IPS-11a (cell line): ENCODE measurements around the gene SLC19A1.

Source experiments
- H3K4me3 ChIP-seq: one replicate; pipeline ENCODE4 v1.5.1; 2013; ENCODE audit warnings: low read depth, low read length, control low read depth

SLC19A1 gene

DNA sequence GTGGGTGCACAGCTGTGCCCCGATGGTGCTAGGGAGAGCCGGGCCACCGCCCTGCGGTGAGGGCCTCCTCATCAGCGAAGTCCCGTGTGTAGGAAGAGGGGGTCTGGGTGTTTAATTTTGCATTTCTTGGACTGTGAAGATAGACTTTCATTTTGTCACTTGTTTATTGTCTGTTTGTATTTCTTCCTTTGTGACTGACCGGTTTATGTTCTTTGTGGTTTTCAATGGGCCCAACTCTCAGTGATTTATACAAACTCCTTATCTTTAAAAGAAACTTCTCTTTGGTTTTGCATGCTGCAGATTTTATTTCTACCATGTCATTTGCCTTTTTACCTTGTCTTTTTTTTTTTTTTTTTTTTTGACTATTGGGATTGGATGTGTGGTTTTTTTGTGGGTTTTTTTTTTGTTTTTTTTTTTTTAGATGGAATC, 72.1 kb downstream of the SLC19A1 start:
- no peak overlapping the region for H3K4me3 ChIP-seq

DNA sequence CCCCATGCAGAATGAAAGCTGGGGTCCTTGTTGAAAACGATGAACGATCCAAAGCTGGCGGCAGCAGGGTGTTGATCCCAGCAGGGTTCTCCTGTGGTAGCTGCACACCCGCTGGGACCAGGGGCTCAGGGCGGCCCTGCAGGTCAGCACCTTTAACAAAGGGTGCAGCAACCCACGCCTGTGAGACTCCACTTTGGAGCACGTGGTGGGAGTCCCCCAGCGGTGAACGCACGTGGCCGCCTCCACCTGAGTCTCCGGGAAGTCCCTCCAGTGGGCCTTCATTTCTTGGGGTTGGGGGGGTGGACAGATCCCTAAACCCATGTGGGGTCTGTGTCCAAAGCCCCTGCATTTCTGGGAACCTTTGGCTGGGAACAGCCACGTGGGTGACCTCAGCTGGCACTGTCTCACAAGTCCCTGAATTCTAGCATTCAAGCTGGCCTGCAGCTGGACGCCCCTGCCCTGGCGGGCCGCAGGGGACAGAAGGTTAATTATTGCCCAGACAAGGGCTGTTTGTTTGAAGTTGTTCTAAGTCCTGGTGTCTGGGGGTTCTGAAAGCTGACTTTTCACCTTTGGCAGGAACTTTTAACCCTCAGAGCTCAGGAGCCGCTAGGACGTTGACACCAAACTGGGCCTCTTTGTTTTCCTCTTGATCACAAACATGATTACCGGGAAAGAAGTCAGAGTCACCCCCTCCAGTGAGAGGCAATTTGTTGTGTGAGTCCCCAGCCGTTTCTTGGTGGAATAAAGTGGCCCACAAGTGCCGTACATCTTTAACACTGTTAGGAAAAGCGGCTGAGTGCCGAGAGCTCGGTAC, 72.8 kb downstream of the SLC19A1 start:
- H3K4me3 ChIP-seq, result no peak overlapping the region

DNA sequence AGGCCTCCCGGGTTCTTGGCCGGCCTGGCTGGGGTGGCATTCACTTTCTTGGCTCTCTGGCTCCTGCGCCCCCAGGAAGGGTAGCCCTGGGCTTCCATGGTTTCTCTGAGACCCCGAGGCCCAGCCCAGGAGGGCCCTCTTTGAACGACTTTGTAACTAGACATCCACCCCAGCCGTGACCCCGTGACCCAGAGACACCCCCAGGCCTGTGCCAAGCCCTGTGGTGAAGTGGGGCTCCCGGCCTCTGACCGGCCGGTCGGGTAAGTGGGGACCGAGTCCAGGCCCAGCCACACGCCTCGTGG, 73.3 kb downstream of the SLC19A1 start:
- no peak overlapping the region for H3K4me3 ChIP-seq

DNA sequence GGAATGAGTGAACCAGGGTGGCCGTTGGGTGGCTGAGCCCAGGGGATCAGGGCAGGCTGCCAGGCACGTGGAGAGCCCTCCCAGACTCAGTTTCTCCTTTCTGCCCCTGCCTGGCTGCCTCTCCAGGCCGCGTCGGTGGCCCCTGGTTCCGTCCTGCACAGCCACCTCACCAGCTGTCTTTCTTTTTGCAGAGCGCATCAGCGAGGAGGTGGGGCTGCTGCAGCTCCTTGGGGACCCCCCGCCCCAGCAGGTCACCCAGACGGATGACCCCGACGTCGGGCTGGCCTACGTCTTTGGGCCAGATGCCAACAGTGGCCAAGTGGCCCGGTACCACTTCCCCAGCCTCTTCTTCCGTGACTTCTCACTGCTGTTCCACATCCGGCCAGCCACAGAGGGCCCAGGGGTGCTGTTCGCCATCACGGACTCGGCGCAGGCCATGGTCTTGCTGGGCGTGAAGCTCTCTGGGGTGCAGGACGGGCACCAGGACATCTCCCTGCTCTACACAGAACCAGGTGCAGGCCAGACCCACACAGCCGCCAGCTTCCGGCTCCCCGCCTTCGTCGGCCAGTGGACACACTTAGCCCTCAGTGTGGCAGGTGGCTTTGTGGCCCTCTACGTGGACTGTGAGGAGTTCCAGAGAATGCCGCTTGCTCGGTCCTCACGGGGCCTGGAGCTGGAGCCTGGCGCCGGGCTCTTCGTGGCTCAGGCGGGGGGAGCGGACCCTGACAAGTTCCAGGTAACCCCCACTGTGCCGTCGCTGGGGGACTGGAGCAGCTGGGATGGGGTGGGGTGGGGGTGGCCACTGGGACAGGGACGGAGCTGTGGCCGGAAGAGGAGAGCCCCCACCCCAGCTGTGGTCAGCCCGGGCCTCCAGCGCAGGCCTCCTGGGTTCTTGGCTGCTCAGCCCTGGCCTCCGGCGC, 73.9 kb downstream of the SLC19A1 start:
- no peak overlapping the region for H3K4me3 ChIP-seq

DNA sequence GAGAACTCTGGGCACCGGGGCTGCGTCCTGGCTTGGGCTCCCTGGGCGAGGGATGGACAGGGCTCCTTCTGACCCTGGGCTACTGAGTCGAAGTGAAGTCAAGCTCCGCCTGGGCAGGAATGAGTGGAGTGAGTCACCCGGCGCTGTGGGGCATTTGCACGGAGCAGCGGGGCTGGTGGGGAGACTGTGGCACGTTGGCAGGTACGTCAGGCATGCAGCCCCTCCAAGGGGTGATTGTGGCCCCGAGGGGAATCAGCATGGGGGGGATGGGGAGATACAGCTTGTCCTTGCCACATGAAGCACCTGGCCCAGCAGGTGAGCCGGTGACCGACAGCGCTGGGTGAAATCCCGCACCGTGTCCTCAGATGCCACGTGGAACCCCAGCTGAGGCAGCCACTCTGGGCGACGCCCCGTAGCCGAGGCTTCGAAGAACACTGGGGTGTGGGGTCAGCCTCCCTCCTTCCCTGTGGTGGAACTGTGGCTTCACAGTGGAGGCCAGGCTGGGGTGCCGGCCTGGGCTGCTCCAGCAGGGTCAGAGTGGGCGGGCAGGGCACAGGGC, 74.9 kb downstream of the SLC19A1 start:
- H3K4me3 ChIP-seq, result no peak overlapping the region

DNA sequence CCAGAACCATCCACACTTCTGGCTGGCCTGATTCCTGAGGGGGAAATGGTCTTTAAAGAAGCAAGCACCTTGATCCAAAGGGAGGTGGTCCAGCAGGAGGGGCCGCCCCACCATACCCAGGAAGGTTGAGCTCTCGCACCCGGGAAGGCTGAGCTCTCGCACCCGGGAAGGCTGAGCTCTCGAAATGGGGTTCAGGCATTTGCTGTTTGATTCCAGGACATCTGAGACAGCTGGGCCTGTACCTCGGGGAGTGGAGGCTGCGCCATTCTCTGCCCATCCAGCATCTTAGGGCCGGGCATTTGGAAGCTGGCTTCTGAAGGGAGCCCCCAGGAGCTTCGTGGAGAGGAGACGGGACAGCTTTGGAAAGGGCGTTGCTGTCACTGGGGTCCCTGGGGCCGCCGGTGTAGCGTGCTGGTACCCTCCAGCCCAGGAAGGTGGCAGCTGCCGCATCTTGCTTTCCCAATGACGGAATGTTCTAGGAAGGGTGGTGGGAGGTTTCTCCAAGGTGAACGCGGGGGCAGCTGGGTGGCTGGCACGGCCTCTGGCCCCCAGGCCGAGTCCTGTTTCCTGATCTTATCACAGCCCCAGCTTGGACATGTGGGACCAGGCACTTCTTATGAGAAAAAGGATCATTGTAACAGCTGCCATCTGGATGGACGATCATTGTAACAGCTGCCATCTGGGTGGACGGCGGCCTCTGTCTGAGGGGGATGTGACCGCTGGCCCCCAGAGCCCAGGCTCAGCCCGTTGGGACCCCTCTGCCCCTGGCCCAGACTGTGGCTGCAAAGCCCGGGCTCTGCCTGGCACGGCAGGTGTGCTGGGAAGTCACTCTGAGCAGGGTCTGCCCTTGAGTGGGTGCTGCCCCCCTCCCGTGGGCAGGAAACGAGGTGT, 75.7 kb downstream of the SLC19A1 start:
- H3K4me3 ChIP-seq, result no peak overlapping the region

DNA sequence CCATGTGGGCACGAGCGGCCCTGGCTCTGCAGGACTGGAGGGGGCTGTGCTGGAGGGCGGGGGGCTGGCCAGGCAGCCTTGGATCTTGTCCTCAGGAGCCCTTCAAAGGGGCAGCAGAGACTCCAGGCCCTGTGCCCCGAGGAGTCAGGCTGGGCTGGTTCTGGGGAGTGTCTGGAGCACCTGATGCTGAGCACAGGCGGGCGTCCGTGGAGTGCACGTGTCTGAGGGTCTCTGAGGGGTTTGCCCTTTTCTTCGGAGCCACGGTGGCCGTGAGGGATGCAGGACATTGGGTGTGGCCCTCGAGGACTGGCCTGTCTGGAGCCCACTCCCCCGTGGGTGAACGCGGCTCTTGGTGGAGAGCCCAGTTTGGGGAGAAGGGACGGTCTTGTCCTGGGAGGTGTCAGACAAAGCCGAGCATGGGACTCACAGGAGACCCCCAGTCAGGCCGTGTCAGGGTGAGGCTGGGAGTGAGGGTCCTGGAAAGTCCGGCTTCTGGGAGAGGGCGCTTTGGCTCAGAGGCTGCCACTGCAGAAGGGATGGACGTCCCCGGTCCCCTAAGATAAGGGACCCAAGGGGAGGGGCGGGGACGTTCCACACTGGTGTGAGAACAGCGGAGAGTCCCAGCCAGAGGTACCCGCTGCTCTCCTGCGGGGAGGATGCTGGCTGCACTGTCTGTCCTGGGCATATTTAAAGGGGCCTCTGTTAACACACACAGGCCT, 76.5 kb downstream of the SLC19A1 start:
- no peak overlapping the region for H3K4me3 ChIP-seq

DNA sequence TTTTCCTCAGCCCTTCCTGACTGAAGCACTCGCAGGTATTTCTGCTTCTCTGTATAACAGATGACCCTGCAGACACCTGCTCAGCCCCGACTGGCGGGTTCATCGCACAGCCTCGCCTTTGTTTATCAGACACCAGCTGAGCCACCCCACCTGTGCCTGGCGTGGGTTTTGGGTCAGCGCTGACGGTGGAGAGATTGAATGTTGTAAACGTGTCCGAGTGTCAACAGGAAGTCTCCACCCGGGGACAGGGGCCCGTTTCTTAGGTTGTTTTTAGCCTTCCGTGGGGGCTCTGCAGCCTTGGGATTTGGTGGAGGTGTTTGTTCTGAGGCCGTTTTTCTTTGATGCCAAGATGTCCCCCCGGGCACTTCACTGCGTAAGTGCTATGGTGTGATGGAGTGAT, 77.1 kb downstream of the SLC19A1 start:
- no peak overlapping the region for H3K4me3 ChIP-seq

DNA sequence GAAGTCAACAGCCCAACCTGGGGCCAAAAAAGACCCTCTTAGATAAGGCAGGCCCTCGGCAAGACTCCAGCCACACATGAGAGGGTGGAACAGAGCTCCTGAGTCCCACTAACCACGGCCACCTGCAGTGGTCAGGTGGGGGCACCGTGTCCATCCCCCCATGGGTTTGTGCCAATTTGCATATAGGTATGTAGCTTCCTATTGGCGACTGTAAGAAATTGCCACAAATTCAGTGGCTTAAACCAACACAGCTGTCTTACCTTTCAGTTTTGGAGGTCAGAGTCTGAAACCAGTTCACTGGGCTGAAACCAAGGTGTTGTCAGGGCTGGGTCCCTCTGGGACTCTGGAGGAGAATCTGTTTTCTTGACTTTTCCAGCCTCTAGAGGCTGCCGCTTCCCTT, 77.9 kb downstream of the SLC19A1 start:
- no peak overlapping the region for H3K4me3 ChIP-seq

DNA sequence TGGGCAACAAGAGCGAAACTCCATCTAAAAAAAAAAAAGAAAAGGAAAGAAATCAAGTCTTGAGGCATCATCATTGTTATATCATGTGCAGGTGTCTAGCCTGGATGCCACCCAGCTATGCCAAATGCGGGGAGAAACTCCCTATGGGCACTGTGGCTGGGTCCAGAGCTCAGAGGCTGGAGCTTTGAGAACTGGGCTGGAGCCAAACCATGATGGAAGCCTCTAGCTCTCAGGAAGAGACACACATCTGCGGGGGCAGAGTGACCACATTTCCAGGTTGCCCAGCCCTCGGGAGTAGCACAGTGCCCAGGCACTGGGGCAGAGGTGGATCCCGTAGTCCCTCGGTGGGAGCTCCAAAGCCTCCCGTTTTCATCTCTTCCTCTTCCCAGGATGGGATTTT, 78.4 kb downstream of the SLC19A1 start:
- no peak overlapping the region for H3K4me3 ChIP-seq

DNA sequence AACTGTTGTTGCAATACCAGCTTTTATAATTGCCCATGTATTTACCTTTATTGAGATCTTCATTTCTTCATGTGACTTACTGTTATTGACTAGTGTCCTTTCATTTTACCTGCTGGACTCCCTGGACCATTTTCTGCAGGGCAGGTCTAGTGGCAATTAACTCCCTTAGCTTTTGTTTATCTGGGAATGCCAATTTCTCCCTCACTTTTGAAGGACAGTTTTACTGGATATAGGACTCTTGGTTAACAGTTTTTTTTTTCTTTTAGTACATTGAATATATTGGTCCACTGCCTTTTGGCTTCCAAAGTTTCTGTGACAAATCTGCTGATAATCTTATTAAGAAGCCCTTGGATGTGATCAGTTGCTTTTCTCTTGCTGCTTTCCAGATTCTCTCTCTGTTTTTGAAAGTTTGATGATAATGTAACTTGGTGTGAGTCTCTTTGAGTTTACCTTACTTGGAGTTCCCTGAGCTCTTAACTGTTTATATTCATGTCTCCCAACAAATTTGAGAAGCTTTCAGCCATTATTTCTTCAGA, 80.4 kb downstream of the SLC19A1 start:
- no peak overlapping the region for H3K4me3 ChIP-seq

DNA sequence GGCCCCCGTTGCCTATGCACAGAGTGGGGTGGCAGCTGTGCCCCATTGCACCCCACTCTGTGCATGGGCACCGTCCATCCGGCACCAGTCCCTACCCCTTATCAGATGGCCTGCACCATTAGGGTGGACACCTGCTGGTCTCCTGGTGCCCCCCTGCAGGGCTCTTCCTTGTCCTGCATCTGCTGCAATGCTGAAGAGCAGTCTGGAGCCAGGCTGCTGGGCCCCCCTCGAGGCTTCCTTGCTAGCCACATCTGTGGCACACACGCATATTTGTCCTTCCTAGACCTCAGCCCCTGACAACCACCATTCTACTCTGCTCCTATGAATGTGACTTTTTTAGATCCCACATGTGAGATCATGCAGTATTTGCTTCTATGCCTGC, 80.9 kb downstream of the SLC19A1 start:
- no peak overlapping the region for H3K4me3 ChIP-seq

DNA sequence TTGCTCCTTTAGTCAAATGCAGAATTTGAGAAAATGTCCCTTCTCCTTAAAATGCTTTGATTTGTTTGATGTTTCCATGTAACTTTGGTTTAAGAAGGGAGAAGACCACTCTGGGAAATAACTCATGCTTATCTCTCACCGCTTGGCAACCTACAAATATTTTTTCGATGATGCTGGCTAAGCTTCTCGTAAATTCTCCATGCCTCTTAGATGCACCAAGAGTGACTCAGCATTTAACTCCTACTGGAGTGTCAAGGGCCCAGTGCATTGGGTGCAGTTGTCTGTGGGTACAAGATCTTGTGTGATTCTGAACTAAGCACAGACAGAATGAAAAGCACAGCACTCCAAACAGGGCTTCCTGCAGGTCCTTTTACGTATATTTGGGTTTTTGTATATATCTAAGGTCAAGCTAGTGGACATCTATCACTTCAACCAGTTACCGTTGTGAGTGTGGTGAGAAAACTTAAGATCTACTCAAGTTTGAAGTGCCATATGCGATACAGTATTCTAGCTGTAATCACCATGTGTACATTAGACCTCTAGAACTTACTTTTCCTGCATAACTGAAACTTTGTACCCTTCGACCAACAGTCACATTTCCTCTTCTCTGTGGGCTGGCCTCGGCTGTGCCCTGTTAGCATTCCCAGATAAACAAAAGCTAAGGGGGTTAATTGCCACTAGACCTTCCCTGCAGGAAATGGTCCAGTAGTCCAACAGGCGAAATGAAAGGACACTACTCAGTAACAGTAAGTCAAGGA, 81.5 kb downstream of the SLC19A1 start:
- no peak overlapping the region for H3K4me3 ChIP-seq

DNA sequence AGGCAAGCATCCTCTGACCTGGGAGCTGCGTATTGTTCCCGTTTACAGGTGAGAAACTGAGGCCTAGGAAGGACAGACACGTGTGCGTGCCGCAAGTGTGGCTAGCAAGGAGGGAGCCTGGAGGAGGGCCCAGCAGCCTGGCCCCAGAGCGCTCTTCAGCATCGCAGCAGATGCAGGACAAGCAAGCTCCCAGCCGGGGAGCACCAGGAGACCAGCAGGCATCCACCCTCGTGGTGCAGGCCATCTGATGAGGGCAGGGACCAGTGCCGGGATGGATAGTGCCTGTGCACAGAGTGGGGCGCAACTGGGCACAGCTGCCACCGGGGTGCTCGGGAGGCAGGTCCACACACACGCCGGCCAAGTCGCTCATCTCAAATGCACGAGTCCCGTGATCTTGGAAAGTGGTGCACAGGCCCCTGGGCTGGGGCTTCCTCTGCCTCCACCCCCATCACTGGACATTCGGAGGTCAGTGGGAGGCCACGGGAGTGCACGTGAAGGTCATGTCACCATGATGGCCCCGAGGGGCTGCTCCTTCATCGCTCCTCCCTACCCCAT, 82.2 kb downstream of the SLC19A1 start:
- H3K4me3 ChIP-seq, result no peak overlapping the region

DNA sequence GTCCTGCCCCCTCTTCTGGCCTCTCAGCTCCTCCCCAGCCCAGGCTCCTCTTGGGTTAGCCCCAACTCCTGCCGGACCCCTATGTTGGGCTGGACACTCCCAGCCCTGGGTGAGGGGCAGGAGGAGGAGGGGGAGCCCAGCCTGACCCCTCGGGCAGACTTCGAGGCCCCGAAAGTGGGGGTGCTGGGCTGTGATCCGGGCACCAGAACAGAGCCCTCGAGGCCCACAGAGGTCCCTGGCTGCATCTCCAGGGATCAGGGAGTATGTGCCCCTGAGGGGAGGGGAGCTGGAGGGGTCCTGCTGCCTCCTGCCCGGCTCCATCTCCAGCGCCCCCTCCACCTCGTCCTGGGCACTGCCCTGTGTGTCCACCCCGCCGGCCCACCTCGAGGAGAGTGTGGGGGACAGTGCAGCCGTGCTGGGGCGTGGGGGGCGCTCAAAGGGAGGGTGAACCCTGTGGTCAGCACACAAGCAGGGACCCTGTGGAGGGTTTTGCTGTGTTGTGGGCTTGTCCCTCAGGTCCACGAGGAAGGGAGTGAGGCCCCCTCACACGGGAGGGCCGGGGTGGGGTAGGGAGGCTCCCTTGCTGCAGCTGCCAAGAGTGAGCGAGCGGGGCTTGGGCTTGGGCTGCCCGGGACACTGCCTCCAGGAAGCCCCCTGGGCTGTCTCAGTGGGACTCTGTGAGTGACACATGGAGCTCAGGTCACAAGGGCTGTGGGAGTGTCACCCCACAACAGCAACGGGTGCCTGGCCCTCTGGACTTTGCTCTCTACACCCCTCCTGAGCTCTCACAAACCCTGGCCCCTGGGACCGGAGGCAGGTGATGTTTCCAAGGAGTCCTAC, 82.8 kb downstream of the SLC19A1 start:
- H3K4me3 ChIP-seq, result no peak overlapping the region

DNA sequence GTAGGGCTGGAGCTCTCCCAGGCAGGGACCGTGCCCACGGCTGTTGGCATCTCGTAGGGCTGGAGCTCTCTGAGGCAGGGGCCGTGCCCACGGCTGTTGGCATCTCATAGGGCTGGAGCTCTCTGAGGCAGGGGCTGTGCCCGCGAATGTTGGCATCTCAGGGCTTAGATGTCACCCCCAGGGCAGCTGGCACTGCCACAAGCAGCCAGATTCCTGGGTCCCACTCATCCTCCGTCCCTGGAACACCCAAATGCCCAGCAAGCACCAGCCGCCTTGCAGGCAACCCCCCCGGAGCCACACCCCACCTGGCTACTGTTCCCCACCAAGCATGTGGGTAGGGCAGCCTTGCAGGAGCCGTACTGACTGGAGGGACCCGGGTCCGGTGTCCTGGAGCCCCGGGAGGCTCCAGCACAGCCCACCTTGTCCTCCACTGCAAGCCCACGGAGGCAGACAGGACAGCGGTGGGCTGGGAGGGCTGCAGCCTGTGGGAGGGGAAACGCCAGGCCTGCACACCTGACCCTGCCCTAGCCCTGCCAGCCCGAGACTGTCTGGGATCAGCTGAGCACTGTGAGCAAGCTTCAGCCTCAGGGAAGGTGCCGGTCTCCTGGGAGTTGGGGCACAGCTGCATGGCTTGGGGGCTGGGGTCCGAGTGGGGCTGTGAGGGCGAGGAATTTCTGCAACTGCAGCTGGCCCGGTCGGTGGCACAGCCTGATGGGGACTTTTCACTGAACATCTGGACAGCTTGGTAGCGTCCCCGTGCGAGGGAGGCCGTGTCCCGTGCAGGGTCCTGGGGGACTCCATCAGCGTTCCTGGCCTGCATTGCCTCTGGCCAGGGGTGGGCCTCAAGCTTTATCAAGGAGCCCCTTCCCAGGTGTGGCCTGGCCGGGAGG, 83.7 kb downstream of the SLC19A1 start:
- H3K4me3 ChIP-seq, result no peak overlapping the region

DNA sequence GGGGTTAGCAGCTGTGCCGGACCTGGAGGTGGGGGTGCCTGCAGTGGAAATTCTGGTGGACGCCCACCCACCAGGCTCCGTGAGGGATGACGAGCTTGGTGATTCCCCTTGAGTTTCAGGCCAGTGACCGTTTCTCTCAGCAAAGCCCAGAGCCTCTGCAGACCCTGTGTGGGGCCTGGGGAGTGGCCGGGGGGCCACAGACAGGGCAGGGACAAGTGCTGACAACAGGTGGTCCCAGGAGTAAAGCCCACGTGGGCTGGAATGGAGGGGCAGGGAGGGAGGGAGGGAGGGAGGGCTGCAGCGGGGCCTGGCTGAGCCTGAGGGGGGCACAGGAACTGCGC, 84.4 kb downstream of the SLC19A1 start:
- no peak overlapping the region for H3K4me3 ChIP-seq
